Caco-2 (cell line): ENCODE data around the gene NANOS3. TPM values are rescaled to one million over a fixed set of nuclear protein-coding genes. Genes with fewer than 3 reads are reported as not detected.

Experiments
- BruUV-seq: library from RNA; stranded (reverse); fragments of 400-500 nt; replicated peaks from 2 replicates; lab custom pipeline; 2021; lab: Mats Ljungman, UMichigan
- CTCF ChIA-PET: fragments of 300-600 bp; sonication (Branson Sonifier 250); formaldehyde crosslinking; loops from one replicate; lab custom pipeline; 2022; ENCODE audit warnings: antibody characterized with exemption; lab: Charles Lee
- POLR2A ChIA-PET: fragments of 300-600 bp; sonication (Branson Sonifier 250); formaldehyde crosslinking; loops from one replicate; lab custom pipeline; 2022; ENCODE audit warnings: antibody characterized with exemption; lab: Charles Lee
- DNase-seq, 2 experiments: peaks; one replicate each; pipeline versions ENCODE4 v3.0.0 to v3.0.0-alpha.2; 2020 to 2022
- H3K27me3 ChIP-seq: replicated peaks from 2 replicates; pipeline ENCODE4 v1.6.0; 2011; ENCODE audit warnings: low read length; ENCODE audit not compliant: control insufficient read depth, insufficient read depth
- H3K36me3 ChIP-seq: 2 replicates; pipeline ENCODE4 v1.5.1; 2011; ENCODE audit warnings: low read length; ENCODE audit not compliant: control insufficient read depth, insufficient read depth
- H3K4me1 ChIP-seq: fragments of 250-450 bp; sonication (Bioruptor Pico); 2 replicates; pipeline ENCODE4 v1.5.1; 2020; ENCODE audit warnings: mild to moderate bottlenecking
- H3K4me3 ChIP-seq: 2 replicates; pipeline ENCODE4 v1.5.1; 2011; ENCODE audit warnings: low read depth, mild to moderate bottlenecking, control low read depth, low read length
- H3K9me3 ChIP-seq: fragments of 250-450 bp; sonication (Bioruptor Pico); 2 replicates; pipeline ENCODE4 v1.5.1; 2020; ENCODE audit warnings: mild to moderate bottlenecking, moderate library complexity
- H3K27ac Mint-ChIP-seq: one replicate; pipeline ENCODE4 v1.8.0; 2022; ENCODE audit warnings: mixed read lengths; ENCODE audit not compliant: unreplicated experiment
- H3K27me3 Mint-ChIP-seq: one replicate; pipeline ENCODE4 v1.8.0; 2022; ENCODE audit warnings: mixed read lengths; ENCODE audit not compliant: insufficient read depth, unreplicated experiment
- H3K36me3 Mint-ChIP-seq: one replicate; pipeline ENCODE4 v1.8.0; 2022; ENCODE audit warnings: mild to moderate bottlenecking, mixed read lengths; ENCODE audit not compliant: insufficient read depth, unreplicated experiment
- H3K4me1 Mint-ChIP-seq: one replicate; pipeline ENCODE4 v1.8.0; 2022; ENCODE audit warnings: low read depth, mixed read lengths; ENCODE audit not compliant: unreplicated experiment
- H3K4me3 Mint-ChIP-seq: one replicate; pipeline ENCODE4 v1.8.0; 2022; ENCODE audit warnings: mild to moderate bottlenecking, moderate library complexity, mixed read lengths; ENCODE audit not compliant: unreplicated experiment
- H3K9me3 Mint-ChIP-seq: one replicate; pipeline ENCODE4 v1.8.0; 2022; ENCODE audit warnings: mixed read lengths; ENCODE audit not compliant: unreplicated experiment
- intact Hi-C: fragments of 100-400 bp; cut with micrococcal nuclease; formaldehyde crosslinking; loops from one replicate; pipeline ENCODE4 v1.10.0; 2022; ENCODE audit not compliant: unreplicated experiment
- total RNA-seq: library from RNA; stranded (reverse); gene quantifications from 2 replicates; pipeline ENCODE4 v1.2.3, GENCODE V29; 2022
- TF ChIP-seq, protein P1 (sequence below), 2 experiments: fragments of 200-600 bp in 1 of 2; IDR thresholded peaks; 1 replicate in 1 of 2; 2 replicates in 1 of 2; pipeline versions ENCODE4 v1.5.1 to v1.8.0; 2011 to 2022; ENCODE audit warnings: antibody characterized with exemption in 1 of 2, control low read depth in 1 of 2, inconsistent platforms in 1 of 2, low read depth in 1 of 2, low read length in 1 of 2, mild to moderate bottlenecking in 1 of 2, moderate library complexity in 1 of 2; ENCODE audit not compliant: insufficient read depth in 1 of 2, severe bottlenecking in 1 of 2, unreplicated experiment in 1 of 2

Gene NANOS3
- total RNA-seq, 1 experiment from 2014 or later, result not detected

DNA sequence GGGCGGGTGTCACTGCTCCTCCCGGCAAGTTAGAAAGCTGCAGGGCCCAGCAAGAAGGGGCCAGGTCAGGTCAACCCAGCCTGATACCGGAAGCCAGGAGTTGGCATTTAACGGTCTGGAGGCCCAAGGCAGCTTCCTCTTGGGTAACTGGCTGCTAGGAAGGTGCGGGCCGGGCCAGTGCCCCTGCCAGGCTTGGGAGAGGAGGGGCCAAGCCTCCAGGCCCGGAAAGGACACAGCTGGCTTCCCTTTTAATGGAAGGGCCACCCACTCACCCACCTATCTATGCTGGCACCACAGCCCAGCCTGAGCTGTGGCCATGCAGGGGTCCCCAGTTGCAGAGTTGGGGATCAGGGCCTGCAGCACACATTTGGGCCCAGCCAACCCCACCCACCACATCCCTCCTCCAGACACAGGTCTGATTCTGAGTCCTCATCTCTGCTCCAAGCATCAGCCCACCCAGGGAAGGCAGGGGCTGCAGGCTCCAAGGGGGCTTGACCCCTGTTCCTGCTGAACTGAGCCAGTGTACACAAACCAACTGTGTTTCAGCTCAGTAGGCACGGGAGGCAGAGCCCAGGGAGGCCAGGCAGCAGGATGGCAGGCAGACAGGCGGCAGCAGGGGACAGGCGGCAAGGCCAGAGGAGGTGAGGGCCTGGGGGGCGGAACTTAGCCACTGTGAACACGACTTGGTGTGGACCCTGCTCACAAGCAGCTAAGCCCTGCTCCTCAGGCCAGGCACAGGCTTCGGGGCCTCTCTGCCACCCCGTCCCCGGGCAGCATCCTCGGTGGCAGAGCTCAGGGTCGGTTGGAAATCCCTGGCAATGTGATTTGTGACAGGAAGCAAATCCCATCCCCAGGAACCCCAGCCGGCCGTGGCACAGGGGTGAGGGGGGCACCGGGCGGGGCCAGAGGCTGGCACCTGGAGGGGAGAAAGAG lies 40.9 kb upstream of the NANOS3 start:
- ChIA-PET POLR2A (interaction anchor here (1.0 kb wide), 1 partner anchor 26 kb away, joined by 5 read pairs; no protein-coding TSS in a partner anchor), CTCF (interaction anchor here (2.2 kb wide), 1 partner anchor 26 kb away, joined by 9 read pairs; no protein-coding TSS in a partner anchor)
- H3K27me3 ChIP-seq, result no peaks in the 10 kb centered on the region
- no peaks in the 10 kb centered on the region for H3K27me3 Mint-ChIP-seq
- H3K4me3 ChIP-seq, result no peak overlapping the region
- H3K27ac Mint-ChIP-seq, result no peak overlapping the region
- TF ChIP-seq, protein P1, sequence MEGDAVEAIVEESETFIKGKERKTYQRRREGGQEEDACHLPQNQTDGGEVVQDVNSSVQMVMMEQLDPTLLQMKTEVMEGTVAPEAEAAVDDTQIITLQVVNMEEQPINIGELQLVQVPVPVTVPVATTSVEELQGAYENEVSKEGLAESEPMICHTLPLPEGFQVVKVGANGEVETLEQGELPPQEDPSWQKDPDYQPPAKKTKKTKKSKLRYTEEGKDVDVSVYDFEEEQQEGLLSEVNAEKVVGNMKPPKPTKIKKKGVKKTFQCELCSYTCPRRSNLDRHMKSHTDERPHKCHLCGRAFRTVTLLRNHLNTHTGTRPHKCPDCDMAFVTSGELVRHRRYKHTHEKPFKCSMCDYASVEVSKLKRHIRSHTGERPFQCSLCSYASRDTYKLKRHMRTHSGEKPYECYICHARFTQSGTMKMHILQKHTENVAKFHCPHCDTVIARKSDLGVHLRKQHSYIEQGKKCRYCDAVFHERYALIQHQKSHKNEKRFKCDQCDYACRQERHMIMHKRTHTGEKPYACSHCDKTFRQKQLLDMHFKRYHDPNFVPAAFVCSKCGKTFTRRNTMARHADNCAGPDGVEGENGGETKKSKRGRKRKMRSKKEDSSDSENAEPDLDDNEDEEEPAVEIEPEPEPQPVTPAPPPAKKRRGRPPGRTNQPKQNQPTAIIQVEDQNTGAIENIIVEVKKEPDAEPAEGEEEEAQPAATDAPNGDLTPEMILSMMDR (IDR thresholded peaks at IDR 0.05; ENCODE audit: insufficient read depth in 1 of 2, low read depth in 1 of 2, low read length in 1 of 2, severe bottlenecking in 1 of 2, unreplicated experiment in 1 of 2), result no peak
- no peak overlapping the region for H3K4me3 Mint-ChIP-seq
- H3K4me1 ChIP-seq, result peaks cover 11% of the 10 kb centered on the region
- no peaks in the 10 kb centered on the region; the same call in 1 of the 2 replicates for H3K36me3 ChIP-seq
- H3K9me3 Mint-ChIP-seq, result no peaks in the 10 kb centered on the region
- no TSS peak for BruUV-seq
- peaks cover 7% of the 10 kb centered on the region for H3K4me1 Mint-ChIP-seq
- DNase-seq, result no peak
- H3K36me3 Mint-ChIP-seq, result peaks cover 50% of the 10 kb centered on the region
- intact Hi-C loops, result no loop called here
- H3K9me3 ChIP-seq, result no peaks in the 10 kb centered on the region

- ChIA-PET CTCF (no interaction called here), POLR2A (no interaction called here)
- Mint-ChIP-seq H3K4me3 (no peak overlapping the region), H3K9me3 (no peaks in the 10 kb centered on the region), H3K4me1 (peaks cover 7% of the 10 kb centered on the region), H3K27ac (no peak overlapping the region), H3K36me3 (peaks cover 56% of the 10 kb centered on the region), H3K27me3 (no peaks in the 10 kb centered on the region)
- DNase-seq, result no peak
- no TSS peak for BruUV-seq
- TF ChIP-seq, protein P1 (IDR thresholded peaks at IDR 0.05; ENCODE audit: insufficient read depth in 1 of 2, low read depth in 1 of 2, low read length in 1 of 2, severe bottlenecking in 1 of 2, unreplicated experiment in 1 of 2), result no peak
- peaks cover 25% of the 10 kb centered on the region for H3K4me1 ChIP-seq
- H3K27me3 ChIP-seq, result no peaks in the 10 kb centered on the region
- H3K9me3 ChIP-seq, result no peaks in the 10 kb centered on the region
- H3K36me3 ChIP-seq, result no peaks in the 10 kb centered on the region; the same call in 1 of the 2 replicates
- intact Hi-C loops, result no loop called here
- H3K4me3 ChIP-seq, result no peak overlapping the region
These were observed 38.4 kb upstream of the NANOS3 start for GRCh38 chr19:13838435-13839129.
